CD14-positive monocyte (primary cell): ENCODE measurements around the gene TRAPPC12. TPM values are rescaled to one million over a fixed set of nuclear protein-coding genes. Genes with fewer than 3 reads are reported as not detected.
A peak's percentile ranks its signal among the peaks of the same experiment; 100 is the strongest.

Experiments used
- DNase-seq, 3 donors: peaks; one replicate each; pipeline ENCODE4 v3.0.0-alpha.2; 2011 to 2022
- H2AFZ ChIP-seq: 2 replicates; pipeline ENCODE4 v1.6.0; 2012; ENCODE audit warnings: mild to moderate bottlenecking, low read depth, low read length, inconsistent platforms; ENCODE audit not compliant: insufficient read depth, poor library complexity, severe bottlenecking
- H3K27ac ChIP-seq, 2 donors: 1 replicate in 1 of 2; 2 replicates in 1 of 2; pipeline ENCODE4 v1.5.1; 2012 to 2013; ENCODE audit warnings: low read length in 2 of 2, control low read depth in 1 of 2, inconsistent platforms in 1 of 2, low read depth in 1 of 2, mild to moderate bottlenecking in 1 of 2
- H3K27me3 ChIP-seq, 2 donors: one replicate each; pipeline versions ENCODE4 v1.6.0 to v1.6.1; 2011 to 2013; ENCODE audit warnings: low read length in 2 of 2; ENCODE audit not compliant: control insufficient read depth in 2 of 2, insufficient read depth in 2 of 2
- H3K36me3 ChIP-seq, 2 donors: replicated peaks in 1 of 2; 1 replicate in 1 of 2; 2 replicates in 1 of 2; pipeline versions ENCODE4 v1.5.1 to v1.6.1; 2012 to 2013; ENCODE audit warnings: low read length in 2 of 2, control low read depth in 1 of 2, inconsistent platforms in 1 of 2, mild to moderate bottlenecking in 1 of 2; ENCODE audit not compliant: insufficient read depth in 2 of 2, control insufficient read depth in 1 of 2
- H3K4me1 ChIP-seq, 2 donors: 1 replicate in 1 of 2; 2 replicates in 1 of 2; pipeline versions ENCODE4 v1.5.1 to v1.6.1; 2012 to 2013; ENCODE audit warnings: low read length in 2 of 2, control low read depth in 1 of 2, inconsistent platforms in 1 of 2, mild to moderate bottlenecking in 1 of 2, moderate library complexity in 1 of 2; ENCODE audit not compliant: insufficient read depth in 2 of 2, control insufficient read depth in 1 of 2
- H3K4me2 ChIP-seq: replicated peaks from 2 replicates; pipeline ENCODE3; 2012; ENCODE audit warnings: low read length, moderate library complexity, mild to moderate bottlenecking; ENCODE audit not compliant: poor library complexity, severe bottlenecking; ENCODE audit errors: extremely low read depth
- H3K4me3 ChIP-seq, 3 experiments: fragments of 200-600 bp in 1 of 3; sonication (generic) in 1 of 3; replicated peaks in 1 of 3; 1 replicate in 2 of 3; 2 replicates in 1 of 3; pipeline ENCODE4 v1.5.1; 2011 to 2013; ENCODE audit warnings: low read length in 3 of 3, mild to moderate bottlenecking in 3 of 3, control low read depth in 2 of 3, low read depth in 2 of 3, inconsistent platforms in 1 of 3, moderate library complexity in 1 of 3
- H3K79me2 ChIP-seq: 2 replicates; pipeline ENCODE4 v1.6.0; 2012; ENCODE audit warnings: mild to moderate bottlenecking, control low read depth, inconsistent platforms, low read length, moderate library complexity; ENCODE audit not compliant: insufficient read depth
- H3K9ac ChIP-seq: 2 replicates; pipeline ENCODE4 v1.6.0; 2017; ENCODE audit warnings: low read length, mild to moderate bottlenecking; ENCODE audit not compliant: insufficient read depth, poor library complexity, severe bottlenecking
- H3K9me3 ChIP-seq, 2 donors: replicated peaks in 1 of 2; 1 replicate in 1 of 2; 2 replicates in 1 of 2; pipeline versions ENCODE4 v1.5.1 to v1.6.1; 2012 to 2013; ENCODE audit warnings: low read length in 2 of 2, control low read depth in 1 of 2; ENCODE audit not compliant: control insufficient read depth in 1 of 2, insufficient read depth in 1 of 2
- H4K20me1 ChIP-seq: 2 replicates; pipeline ENCODE4 v1.6.0; 2012; ENCODE audit warnings: mild to moderate bottlenecking, low read length, control low read depth, moderate library complexity; ENCODE audit not compliant: insufficient read depth
- H3K27ac Mint-ChIP-seq, 7 donors: one replicate each; pipeline ENCODE4 v1.8.0; 2020; ENCODE audit warnings: mild to moderate bottlenecking in 7 of 7, mixed read lengths in 7 of 7, moderate library complexity in 6 of 7, inconsistent platforms in 2 of 7
- H3K27me3 Mint-ChIP-seq, 3 donors: one replicate each; pipeline ENCODE4 v1.8.0; 2021 to 2022; ENCODE audit warnings: low read depth in 3 of 3, mild to moderate bottlenecking in 3 of 3, mixed read lengths in 3 of 3, moderate library complexity in 3 of 3, inconsistent platforms in 1 of 3
- H3K36me3 Mint-ChIP-seq, 2 donors: one replicate each; pipeline ENCODE4 v1.8.0; 2020; ENCODE audit warnings: mixed read lengths in 2 of 2, inconsistent platforms in 1 of 2, mild to moderate bottlenecking in 1 of 2
- H3K4me1 Mint-ChIP-seq: one replicate; pipeline ENCODE4 v1.8.0; 2020; ENCODE audit warnings: mild to moderate bottlenecking, mixed read lengths
- H3K4me3 Mint-ChIP-seq, 2 donors: one replicate each; pipeline ENCODE4 v1.8.0; 2020; ENCODE audit warnings: mild to moderate bottlenecking in 2 of 2, mixed read lengths in 2 of 2, moderate library complexity in 1 of 2
- H3K9me3 Mint-ChIP-seq, 7 donors: one replicate each; pipeline ENCODE4 v1.8.0; 2020 to 2022; ENCODE audit warnings: mixed read lengths in 7 of 7, mild to moderate bottlenecking in 6 of 7, moderate library complexity in 6 of 7, inconsistent platforms in 2 of 7
- CTCF ChIP-seq: fragments of 200-600 bp; IDR thresholded peaks from one replicate; pipeline ENCODE4 v1.8.0; 2022; ENCODE audit warnings: antibody characterized with exemption, mild to moderate bottlenecking
- WGBS: methylation state at CpG from one replicate; pipeline ENCODE4 v1.1.5; 2013; ENCODE audit warnings: missing lambda C conversion rate; ENCODE audit not compliant: insufficient coverage; 5-methylcytosine and 5-hydroxymethylcytosine counted together
- intact Hi-C, 2 donors: fragments of 100-400 bp; cut with micrococcal nuclease; formaldehyde crosslinking; loops; one replicate each; pipeline versions ENCODE4 v1.15.0 to v1.15.1; 2023
- polyA plus RNA-seq, 3 donors: library from polyadenylated mRNA; depleted of rRNA in 1 of 3; unstranded in 2 of 3; stranded (reverse) in 1 of 3; fragments of 300-500 nt in 2 of 3; fragments of >200 nt in 1 of 3; fragmentation: Illumina TruSeq in 2 of 3; gene quantifications; 1 replicate in 2 of 3; 2 replicates in 1 of 3; pipeline ENCODE4 v1.2.3, GENCODE V29; 2012 to 2021

The TRAPPC12 gene
- polyA plus RNA-seq, 3 donors: 26.6 to 72.1 (median 44.7) TPM

GRCh38 chr2:3518496-3519254 is 139.2 kb downstream of the TRAPPC12 start:
- Mint-ChIP-seq H3K36me3 (peaks cover 20 to 35% of the 10 kb centered on the region in 2 donors), H3K27me3 (peaks cover 0 to 1% (median 0%) of the 10 kb centered on the region in 3 donors), H3K27ac (peak overlapping the region; percentile 65 to 88 (median 84)), H3K9me3 (peaks cover 8 to 19% (median 14%) of the 10 kb centered on the region in 7 donors), H3K4me3 (peak overlapping the region; percentile 88 to 93), H3K4me1 (peaks cover 30% of the 10 kb centered on the region)
- Histone ChIP-seq H3K27ac (peak overlapping the region; percentile 74 to 87), H3K4me2 (peak overlapping the region; percentile 94), H3K4me3 (peak overlapping the region; percentile 81 to 94 (median 88)), H4K20me1 (no peaks in the 10 kb centered on the region), H3K79me2 (peaks cover 27% of the 10 kb centered on the region), H3K27me3 (no peaks in the 10 kb centered on the region), H3K9ac (peak overlapping the region; percentile 91), H3K36me3 (peaks cover 3 to 10% of the 10 kb centered on the region in 2 donors), H2AFZ (peak overlapping the region; percentile 99), H3K4me1 (peaks cover 18 to 30% of the 10 kb centered on the region in 2 donors), H3K9me3 (peaks cover 5 to 10% of the 10 kb centered on the region in 2 donors)
- intact Hi-C loops: loop anchor here (5.0 to 10.0 kb wide), 3 partner anchors 39 to 134 kb away; partner anchors contain the start of genes RNASEH1 (in 1 of the 2) and RPS7 (in 1 of the 2)
- no peak for TF ChIP-seq CTCF
- WGBS: under 1% methylated on average over 67 of the region's 67 CpGs
- peak; percentile 93 to 95 (median 95) for DNase-seq

- Histone ChIP-seq H3K9ac (peak within 1 kb of the TSS; percentile 91), H3K4me3 (peak within 1 kb of the TSS; percentile 81 to 94 (median 88)), H4K20me1 (no peaks in the 10 kb centered on the region), H3K79me2 (peaks cover 27% of the 10 kb centered on the region), H3K36me3 (peaks cover 0 to 2% of the 10 kb centered on the region in 2 donors), H3K4me1 (peaks cover 24 to 37% of the 10 kb centered on the region in 2 donors), H3K27ac (peak within 1 kb of the TSS; percentile 74 to 87), H3K9me3 (peaks cover 5 to 10% of the 10 kb centered on the region in 2 donors), H3K27me3 (no peaks in the 10 kb centered on the region), H2AFZ (peak within 1 kb of the TSS; percentile 99), H3K4me2 (peak within 1 kb of the TSS; percentile 94)
- H3K27me3 Mint-ChIP-seq: peaks cover 0 to 1% (median 0%) of the 10 kb centered on the region in 3 donors
- H3K36me3 Mint-ChIP-seq: peaks cover 12 to 27% of the 10 kb centered on the region in 2 donors
- peak; percentile 50 to 70 (median 67) for DNase-seq
- no peak for TF ChIP-seq CTCF
- intact Hi-C loops: loop anchor here (5.0 to 10.0 kb wide), 3 partner anchors 38 to 135 kb away; partner anchors contain the start of genes RNASEH1 (in 2 of the 2) and RPS7 (in 1 of the 2)
- peaks cover 8 to 17% (median 12%) of the 10 kb centered on the region in 7 donors for H3K9me3 Mint-ChIP-seq
- peak within 1 kb of the TSS; percentile 88 to 93 for H3K4me3 Mint-ChIP-seq
- peak within 1 kb of the TSS; percentile 65 to 91 (median 84) for H3K27ac Mint-ChIP-seq
- under 1% methylated on average over 65 of the region's 76 CpGs for WGBS
- H3K4me1 Mint-ChIP-seq: peaks cover 37% of the 10 kb centered on the region
Measured at GRCh38 chr2:3519255-3520205, 140.0 kb downstream of the TRAPPC12 start, which contains the start of gene ADI1. TSS of gene ADI1 (minus strand) at chr2:3519531. CDS start at chr2:3519487, 44 bp downstream.
